IgD-negative memory B cell (primary cell): ENCODE measurements around the gene GAK. TPM values are rescaled to one million over a fixed set of nuclear protein-coding genes. Genes with fewer than 3 reads are reported as not detected.

ENCODE experiments used
- H3K27ac Mint-ChIP-seq, 3 donors: one replicate each; pipeline ENCODE4 v1.8.0; 2020 to 2022; ENCODE audit warnings: mild to moderate bottlenecking in 3 of 3, mixed read lengths in 3 of 3, moderate library complexity in 1 of 3
- H3K27me3 Mint-ChIP-seq: one replicate; pipeline ENCODE4 v1.8.0; 2021; ENCODE audit warnings: mixed read lengths
- H3K36me3 Mint-ChIP-seq: one replicate; pipeline ENCODE4 v1.8.0; 2020; ENCODE audit warnings: mild to moderate bottlenecking, mixed read lengths
- H3K4me1 Mint-ChIP-seq, 3 donors: one replicate each; pipeline ENCODE4 v1.8.0; 2020 to 2022; ENCODE audit warnings: mixed read lengths in 3 of 3, mild to moderate bottlenecking in 1 of 3
- H3K4me3 Mint-ChIP-seq, 4 donors: one replicate each; pipeline ENCODE4 v1.8.0; 2020 to 2022; ENCODE audit warnings: mild to moderate bottlenecking in 4 of 4, mixed read lengths in 4 of 4, moderate library complexity in 3 of 4
- H3K9me3 Mint-ChIP-seq, 3 donors: one replicate each; pipeline ENCODE4 v1.8.0; 2020 to 2021; ENCODE audit warnings: mixed read lengths in 3 of 3, mild to moderate bottlenecking in 1 of 3
- polyA plus RNA-seq: library from polyadenylated mRNA; unstranded; fragments of 300-500 nt; fragmentation: Illumina TruSeq; gene quantifications from one replicate; pipeline ENCODE4 v1.2.3, GENCODE V29; 2021

GAK gene
- polyA plus RNA-seq, 1 donor from 2014 or later: 74.7 TPM

DNA sequence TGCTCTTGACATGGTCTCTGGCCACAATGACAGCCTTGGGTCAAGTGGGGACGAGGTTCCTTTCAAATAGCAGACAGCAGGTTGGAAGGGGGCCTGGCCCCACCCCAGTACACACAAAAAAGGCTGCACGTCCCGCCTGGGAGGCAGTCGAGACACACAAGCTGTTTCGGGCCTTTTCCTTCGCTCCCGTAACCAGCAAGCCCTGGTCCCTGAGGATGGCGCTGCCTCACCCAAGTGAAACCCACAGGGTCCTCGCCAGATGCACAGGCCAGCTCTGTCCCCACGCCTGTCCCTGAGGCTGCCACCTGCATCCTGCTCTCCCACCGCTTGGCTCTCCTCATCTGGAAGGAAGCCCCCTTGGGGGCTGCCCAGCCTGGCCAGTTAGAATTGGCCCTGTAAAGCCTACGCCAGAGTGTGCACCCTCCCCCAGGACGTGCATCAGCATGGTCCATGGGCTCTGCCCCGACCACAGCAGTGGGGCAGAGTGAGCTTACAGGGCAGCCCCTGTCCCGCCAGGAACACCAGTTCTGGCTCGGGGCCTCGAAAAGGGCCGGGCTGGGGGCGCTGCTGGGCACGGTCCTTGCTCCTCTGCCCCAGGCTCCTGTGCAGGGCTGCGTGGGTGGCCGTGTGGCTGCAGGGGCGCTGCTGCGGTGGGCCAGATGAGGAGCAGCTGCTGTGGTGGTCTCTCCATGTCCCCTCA lies 108.2 kb downstream of the GAK start:
- H3K4me1 Mint-ChIP-seq: peaks cover 0 to 3% (median 0%) of the 10 kb centered on the region in 3 donors

DNA sequence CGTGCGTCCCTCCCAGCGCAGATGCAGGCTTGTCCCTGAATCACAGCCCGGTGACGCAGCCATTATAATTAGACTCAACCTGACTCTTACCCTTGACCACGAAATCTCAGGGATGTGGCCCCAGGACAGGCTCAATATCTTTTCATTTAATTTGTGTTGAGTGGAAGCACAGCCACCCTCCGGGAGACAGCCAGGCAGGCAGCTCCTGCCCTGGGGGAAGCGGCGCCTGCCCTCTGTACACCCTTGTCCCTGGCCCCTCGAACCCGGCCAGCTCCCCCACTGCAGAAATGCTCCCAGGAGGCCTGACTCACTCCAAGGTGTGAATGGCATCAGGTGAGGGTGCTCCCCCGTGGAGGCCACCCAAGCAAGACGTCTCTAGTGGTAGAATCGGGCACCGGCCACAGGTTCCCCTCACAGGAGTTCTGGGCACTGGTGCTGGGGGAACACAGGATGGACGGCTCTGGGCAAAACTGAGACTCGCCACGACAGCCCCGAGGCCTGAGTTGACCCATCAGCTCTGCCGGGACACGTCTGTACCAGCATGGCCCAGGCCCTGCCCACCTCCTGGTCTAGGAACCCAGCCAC lies 108.8 kb downstream of the GAK start:
- no peaks in the 10 kb centered on the region for H3K36me3 Mint-ChIP-seq
- peaks cover 39% of the 10 kb centered on the region for H3K27me3 Mint-ChIP-seq
- H3K27ac Mint-ChIP-seq: peak overlapping the region in 2 of 3 donors; percentile 45 to 63
- peaks cover 0 to 3% (median 0%) of the 10 kb centered on the region in 3 donors for H3K4me1 Mint-ChIP-seq
- peak overlapping the region in 1 of 4 donors; percentile 30 for H3K4me3 Mint-ChIP-seq
- H3K9me3 Mint-ChIP-seq: peaks cover 0 to 4% (median 1%) of the 10 kb centered on the region in 3 donors

More for the DNA sequence above, 108.2 kb downstream of the GAK start:
- H3K36me3 Mint-ChIP-seq: no peaks in the 10 kb centered on the region
- peaks cover 37% of the 10 kb centered on the region for H3K27me3 Mint-ChIP-seq
- H3K9me3 Mint-ChIP-seq: peaks cover 0 to 4% (median 1%) of the 10 kb centered on the region in 3 donors
- peak overlapping the region in 1 of 4 donors; percentile 70 for H3K4me3 Mint-ChIP-seq
- no peak overlapping the region for H3K27ac Mint-ChIP-seq

DNA sequence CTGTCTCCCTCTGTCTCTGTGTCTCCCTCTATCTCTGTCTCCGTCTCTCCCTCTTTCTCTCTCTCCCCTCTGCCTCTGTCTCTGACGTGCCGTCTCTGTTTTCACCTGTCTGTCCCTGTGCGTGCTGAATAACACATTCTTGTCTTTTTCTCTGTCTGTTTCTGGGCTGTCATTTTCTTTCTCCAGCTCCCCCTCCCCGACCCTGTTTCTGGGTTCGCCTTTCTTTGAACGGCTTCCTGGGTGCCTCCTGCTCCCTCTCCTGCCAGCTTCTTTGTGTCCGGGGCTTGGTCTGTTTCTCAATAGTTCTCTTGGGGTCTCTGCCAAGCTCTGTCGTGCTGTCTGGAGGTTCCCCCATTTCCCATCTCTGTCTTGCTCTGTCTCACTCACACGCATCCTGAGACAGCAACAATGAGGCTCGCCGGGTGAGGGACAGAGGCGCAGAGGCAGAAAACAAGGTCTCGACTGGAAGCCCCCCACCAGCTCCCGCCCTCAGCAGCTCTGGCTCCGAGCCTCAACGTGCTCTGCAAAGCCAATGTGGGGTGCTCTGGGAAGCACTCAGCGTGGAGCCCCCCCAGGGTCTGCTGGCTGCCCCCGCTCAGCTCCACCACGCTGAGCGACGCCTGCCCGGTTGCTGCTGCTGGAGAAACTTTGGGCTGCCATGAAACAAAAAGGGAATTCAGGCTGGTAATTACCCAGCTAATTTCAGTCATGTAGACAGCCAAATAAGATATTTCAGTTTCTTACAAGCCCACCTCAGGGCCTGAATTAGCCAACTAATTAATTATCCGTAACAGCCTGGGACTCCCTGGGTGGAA lies 109.5 kb downstream of the GAK start:
- peaks cover 0 to 4% (median 1%) of the 10 kb centered on the region in 3 donors for H3K9me3 Mint-ChIP-seq
- no peaks in the 10 kb centered on the region for H3K4me1 Mint-ChIP-seq
- peak overlapping the region in 2 of 3 donors; percentile 45 to 63 for H3K27ac Mint-ChIP-seq
- H3K27me3 Mint-ChIP-seq: peaks cover 33% of the 10 kb centered on the region
- H3K4me3 Mint-ChIP-seq: peak overlapping the region in 1 of 4 donors; percentile 30
- H3K36me3 Mint-ChIP-seq: no peaks in the 10 kb centered on the region

DNA sequence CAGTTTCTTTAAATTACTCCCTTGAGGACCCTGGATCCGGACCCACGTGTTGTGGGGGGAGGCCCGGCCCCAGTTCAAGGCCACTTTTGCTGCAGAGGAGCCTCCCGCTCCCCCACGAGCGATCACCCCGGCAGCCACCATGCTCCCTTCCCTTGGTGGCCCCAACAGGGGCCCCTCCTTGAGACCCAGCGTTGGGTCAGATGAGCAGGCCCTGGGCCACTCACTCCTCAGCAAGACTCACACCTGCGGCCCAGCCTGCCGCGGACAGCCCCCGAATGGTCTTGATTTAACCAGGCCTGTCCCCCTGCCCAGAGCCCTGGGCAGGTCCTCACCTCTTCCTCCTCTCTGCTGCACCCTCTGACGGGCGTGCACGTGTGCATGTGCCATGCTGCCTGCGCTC lies 110.5 kb downstream of the GAK start:
- Mint-ChIP-seq H3K36me3 (no peaks in the 10 kb centered on the region), H3K4me1 (no peaks in the 10 kb centered on the region), H3K27me3 (peaks cover 36% of the 10 kb centered on the region), H3K27ac (no peak overlapping the region), H3K4me3 (peak overlapping the region in 1 of 4 donors; percentile 50), H3K9me3 (peaks cover 0 to 4% (median 1%) of the 10 kb centered on the region in 3 donors)

DNA sequence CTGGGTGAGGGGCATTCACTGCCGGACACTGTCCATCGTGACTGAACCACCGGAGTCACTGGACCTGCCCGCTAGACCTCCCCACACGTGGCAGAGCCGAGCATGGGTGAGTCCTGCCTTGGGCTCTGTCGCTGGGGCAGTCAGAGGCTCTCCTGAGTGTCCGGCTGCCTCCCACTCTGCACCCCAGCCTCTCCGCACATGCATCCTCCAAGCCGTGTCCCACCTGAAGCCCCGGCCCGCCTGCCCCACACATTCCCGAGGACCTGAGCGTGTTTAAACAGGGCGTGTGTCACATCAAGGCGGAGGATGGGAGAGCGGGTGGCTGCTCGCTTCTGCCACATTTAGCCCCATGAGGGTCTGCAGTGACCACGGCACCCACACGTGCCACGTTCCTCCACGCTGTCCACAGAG lies 110.9 kb downstream of the GAK start:
- Mint-ChIP-seq H3K4me3 (no peak overlapping the region), H3K27me3 (peaks cover 38% of the 10 kb centered on the region), H3K36me3 (no peaks in the 10 kb centered on the region), H3K9me3 (peaks cover 0 to 4% (median 1%) of the 10 kb centered on the region in 3 donors), H3K27ac (no peak overlapping the region), H3K4me1 (no peaks in the 10 kb centered on the region)

DNA sequence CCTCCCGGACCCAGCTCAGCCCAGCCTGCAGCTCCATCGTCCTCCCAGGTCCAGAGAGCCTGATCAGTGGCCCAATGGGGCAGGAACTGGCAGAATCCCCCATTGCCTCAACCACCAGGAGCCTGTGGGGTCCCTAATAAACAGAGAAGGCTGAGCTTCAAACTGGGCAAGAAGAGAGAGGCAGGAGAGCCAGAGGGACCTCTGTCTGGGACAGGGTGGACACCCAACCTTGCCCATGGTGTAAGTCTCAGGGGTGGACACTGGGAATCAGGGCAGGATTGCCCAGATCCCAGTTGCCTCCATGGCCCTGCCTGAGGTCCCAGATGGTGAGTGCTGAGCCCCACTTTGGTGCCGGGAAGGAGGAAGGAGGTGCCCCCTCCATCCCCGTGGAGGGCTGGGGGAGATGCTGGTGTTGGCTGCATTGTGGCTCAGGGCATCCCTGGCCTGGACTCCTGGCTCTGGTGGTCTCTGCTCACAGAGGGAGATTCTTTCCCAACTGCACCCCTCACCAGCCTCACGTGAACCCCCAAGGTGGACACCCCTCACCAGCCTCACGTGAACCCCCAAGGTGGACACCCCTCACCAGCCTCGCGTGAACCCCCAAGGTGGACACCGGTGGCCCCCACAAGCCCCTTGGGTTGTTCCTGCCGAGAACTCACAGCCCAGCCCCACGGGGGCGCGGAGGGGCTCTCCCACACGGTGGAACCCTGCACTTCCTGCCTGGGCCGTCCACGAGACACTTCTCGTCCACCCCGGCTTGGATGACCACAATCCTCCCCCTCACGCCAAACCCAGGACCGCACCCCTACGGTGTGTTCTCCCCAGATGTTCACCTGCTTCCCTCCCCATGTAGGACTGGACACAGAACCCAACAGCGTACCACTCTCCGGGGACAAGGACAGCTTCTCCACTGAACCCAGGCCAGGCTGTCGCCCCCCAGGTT lies 111.6 kb downstream of the GAK start:
- H3K4me1 Mint-ChIP-seq: no peaks in the 10 kb centered on the region
- no peak overlapping the region for H3K27ac Mint-ChIP-seq
- H3K27me3 Mint-ChIP-seq: peaks cover 40% of the 10 kb centered on the region
- no peaks in the 10 kb centered on the region for H3K36me3 Mint-ChIP-seq
- peaks cover 0 to 4% (median 1%) of the 10 kb centered on the region in 3 donors for H3K9me3 Mint-ChIP-seq
- H3K4me3 Mint-ChIP-seq: no peak overlapping the region

DNA sequence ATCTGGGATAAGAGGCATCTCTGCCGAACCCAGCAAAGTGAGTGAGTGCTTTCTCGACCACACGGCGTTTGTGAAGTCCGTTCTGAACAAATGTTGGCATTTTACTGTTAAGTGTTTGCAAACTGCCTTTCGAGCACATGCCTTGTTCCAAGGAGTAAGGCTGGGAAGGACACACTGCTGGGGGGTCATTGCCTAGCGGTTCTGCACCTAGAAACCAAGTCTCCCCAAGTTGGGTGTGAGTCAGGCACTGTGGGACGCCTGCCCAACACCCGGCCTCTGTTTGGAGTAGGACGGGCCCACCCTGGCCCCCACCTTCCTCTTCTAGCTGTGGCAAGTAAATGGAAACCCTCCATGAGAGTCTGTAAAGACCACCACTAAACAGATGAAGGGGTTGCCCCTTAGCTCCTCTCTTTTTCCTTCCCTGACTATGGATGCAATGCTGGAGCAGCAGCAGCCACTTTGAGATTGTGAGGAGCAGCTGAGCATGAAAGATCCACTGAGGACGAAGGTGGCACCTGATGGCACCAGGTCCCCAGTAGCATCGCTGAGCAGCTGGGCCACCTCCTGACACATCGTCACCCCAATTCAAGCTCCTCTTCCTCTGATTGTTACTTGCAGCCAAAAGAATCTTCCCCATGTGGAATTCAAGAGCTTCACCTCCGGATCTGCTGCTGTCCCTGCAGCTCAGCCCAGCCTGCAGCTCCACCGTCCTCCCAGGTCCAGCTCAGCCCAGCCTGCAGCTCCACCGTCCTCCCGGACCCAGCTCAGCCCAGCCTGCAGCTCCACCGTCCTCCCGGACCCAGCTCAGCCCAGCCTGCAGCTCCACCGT lies 112.5 kb downstream of the GAK start:
- peaks cover 42% of the 10 kb centered on the region for H3K27me3 Mint-ChIP-seq

DNA sequence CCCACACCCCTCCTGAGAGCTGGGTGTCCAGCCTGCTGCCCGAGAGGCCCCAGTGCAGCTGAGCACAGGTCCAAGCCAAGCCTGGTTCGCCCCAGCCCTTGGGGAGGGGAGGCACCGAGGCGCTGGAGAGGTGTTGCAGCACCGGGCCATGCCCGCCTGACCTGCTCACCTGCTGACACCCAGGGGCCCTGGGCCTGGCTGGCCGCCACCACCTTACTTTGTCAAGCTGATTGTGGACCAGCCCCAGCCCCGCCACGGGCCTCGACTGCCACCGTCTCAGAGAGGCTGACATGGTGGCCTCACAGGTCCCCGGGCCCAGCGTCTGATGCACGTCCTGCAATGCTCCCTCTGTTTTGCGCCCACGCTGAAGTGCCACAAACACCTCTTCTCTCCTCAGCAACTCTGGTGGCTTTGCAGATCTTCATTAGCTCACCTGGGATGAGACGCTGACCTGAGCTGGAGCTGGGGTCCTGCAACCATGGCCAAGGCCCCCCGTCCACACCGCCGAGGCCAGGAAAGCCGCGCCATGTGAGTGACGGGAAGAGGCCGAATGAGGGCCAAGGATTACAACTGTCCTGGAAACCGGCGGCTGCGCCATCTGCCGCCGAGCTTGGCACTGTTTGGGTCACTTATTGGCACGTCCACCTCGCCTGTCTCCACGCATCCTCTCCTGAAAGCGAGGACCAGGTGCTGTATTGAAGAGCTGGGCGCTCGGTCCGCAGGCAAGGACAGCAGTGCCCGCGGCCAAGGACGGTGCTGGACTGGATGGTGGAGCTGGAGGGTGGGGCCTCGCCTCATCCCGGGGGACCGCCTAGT lies 113.8 kb downstream of the GAK start:
- Mint-ChIP-seq H3K4me1 (peaks cover 0 to 2% (median 0%) of the 10 kb centered on the region in 3 donors), H3K27me3 (peaks cover 45% of the 10 kb centered on the region), H3K36me3 (no peaks in the 10 kb centered on the region), H3K9me3 (peaks cover 0 to 4% (median 1%) of the 10 kb centered on the region in 3 donors), H3K4me3 (peak overlapping the region in 1 of 4 donors; percentile 8), H3K27ac (no peak overlapping the region)

More for the DNA sequence above, 112.5 kb downstream of the GAK start:
- Mint-ChIP-seq H3K27ac (no peak overlapping the region), H3K4me1 (no peaks in the 10 kb centered on the region), H3K4me3 (no peak overlapping the region), H3K9me3 (peaks cover 0 to 4% (median 1%) of the 10 kb centered on the region in 3 donors), H3K36me3 (no peaks in the 10 kb centered on the region)

DNA sequence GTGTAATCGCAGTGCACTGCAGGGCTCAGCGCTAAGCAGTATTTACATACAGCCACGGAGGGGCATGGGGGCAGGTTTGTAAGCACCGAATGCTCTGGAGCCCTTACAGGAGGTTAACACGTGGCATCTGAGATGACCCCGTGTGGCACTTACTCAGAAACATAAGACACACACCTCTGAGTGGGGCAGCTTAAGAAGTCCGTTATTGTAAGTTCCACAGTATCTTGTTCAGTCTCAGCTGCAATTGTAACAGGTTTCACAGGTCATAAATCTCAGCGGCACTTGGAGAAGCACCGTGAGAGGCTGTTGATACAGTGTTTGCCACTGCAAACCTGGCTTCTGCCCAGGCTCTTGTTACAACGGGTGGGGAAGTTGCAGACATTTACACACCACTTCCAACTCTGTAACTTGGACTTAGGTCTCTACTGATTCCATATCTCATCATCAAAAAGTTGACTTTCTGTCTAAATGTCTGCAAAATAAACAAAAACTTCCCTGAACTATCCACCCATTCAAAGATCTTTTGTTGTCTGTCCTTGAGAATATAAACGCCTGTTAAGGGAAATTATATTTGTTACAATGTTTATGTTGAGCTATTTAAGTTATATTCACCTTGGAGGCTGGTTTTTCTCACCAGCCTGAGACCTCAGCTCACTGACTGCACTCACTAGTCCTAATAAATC lies 116.5 kb downstream of the GAK start:
- Mint-ChIP-seq H3K27ac (no peak overlapping the region), H3K4me3 (no peak overlapping the region), H3K27me3 (peaks cover 34% of the 10 kb centered on the region), H3K36me3 (no peaks in the 10 kb centered on the region), H3K9me3 (peaks cover 0 to 3% (median 1%) of the 10 kb centered on the region in 3 donors), H3K4me1 (peaks cover 0 to 2% (median 0%) of the 10 kb centered on the region in 3 donors)

DNA sequence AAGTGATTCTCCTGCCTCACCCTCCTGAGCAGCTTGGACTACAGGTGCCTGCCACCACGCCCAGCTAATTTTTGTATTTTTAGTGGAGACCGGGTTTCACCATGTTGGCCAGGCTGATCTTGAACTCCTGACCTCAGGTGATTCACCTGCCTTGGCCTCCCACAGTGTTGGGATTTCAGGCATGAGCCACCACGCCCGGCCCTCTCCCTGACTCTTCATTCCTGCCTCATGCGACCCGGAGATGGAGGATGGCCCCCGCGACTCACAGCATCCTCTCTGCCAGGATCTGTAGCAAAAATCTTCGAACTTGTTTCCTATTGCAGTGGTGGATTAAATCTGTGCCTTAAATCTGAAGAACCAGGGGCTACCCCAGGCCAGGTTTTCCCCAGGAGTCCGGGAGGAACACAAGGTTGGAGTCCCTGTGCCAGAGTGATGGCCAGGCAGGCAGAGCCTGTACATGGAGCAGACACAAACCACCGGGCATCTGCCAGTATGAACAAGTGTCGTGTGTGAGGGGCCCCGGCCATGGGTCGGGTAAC lies 117.7 kb downstream of the GAK start:
- Mint-ChIP-seq H3K27me3 (peaks cover 31% of the 10 kb centered on the region), H3K36me3 (no peaks in the 10 kb centered on the region), H3K9me3 (no peaks in the 10 kb centered on the region), H3K4me1 (peaks cover 0 to 2% (median 0%) of the 10 kb centered on the region in 3 donors), H3K27ac (no peak overlapping the region), H3K4me3 (no peak overlapping the region)

DNA sequence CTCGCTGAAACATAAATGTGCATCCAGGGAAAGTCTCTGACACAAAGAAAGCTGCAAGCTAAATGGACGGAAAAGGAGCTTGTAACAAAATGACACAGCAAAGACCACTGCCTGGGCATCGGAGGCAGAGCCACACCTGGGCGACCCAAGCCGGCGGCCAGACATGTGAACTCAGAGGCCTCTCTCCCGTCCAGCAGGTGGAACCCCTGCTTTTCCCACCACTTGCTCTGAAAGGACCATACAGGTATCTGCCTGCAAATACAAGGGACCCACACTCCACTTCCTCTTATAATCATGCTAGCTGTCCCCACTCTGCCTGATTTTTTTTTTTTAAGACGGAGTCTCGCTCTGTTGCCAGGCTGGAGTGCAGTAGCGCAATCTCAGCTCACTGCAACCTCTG lies 118.2 kb downstream of the GAK start:
- H3K9me3 Mint-ChIP-seq: no peaks in the 10 kb centered on the region
- peaks cover 31% of the 10 kb centered on the region for H3K27me3 Mint-ChIP-seq
- no peaks in the 10 kb centered on the region for H3K36me3 Mint-ChIP-seq
- no peak overlapping the region for H3K27ac Mint-ChIP-seq
- no peak overlapping the region for H3K4me3 Mint-ChIP-seq
- peaks cover 0 to 2% (median 0%) of the 10 kb centered on the region in 3 donors for H3K4me1 Mint-ChIP-seq

DNA sequence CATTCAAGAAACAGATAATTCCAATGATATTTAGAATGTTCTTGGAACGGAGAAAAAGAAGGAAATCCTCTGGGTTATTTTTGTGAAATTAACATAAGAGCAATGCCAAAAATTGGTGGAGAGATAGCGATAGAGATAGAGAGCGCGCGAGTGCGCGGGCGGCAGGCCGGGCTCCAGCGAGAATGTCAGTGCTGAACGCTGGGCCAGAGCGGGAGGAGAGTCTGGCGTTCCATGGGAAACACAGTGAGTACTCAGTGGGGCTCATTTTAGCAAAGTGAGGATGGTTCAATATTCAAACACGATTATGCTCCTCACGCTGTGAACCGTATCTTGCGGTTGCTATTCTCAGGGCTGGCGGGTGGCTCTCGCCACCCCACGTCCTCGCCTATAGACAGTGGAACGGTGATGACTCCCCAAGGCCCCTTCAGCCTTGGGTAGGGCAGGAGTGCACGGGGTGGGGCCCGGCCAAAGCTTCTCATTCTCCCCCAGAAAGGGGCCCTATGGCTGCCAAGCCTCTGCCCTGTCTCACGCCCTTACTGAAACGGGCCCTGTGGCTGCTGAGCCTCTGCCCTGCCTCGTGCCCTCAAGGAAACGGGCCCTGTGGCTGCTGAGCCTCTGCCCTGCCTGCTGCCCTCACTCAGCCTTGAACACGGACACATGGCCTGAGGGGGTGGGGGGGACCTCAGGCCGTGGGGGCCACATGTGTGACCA lies 123.1 kb downstream of the GAK start:
- no peak overlapping the region for H3K27ac Mint-ChIP-seq
- peaks cover 0 to 4% (median 0%) of the 10 kb centered on the region in 3 donors for H3K4me1 Mint-ChIP-seq
- H3K36me3 Mint-ChIP-seq: peaks cover 4% of the 10 kb centered on the region
- peaks cover 2 to 4% (median 3%) of the 10 kb centered on the region in 3 donors for H3K9me3 Mint-ChIP-seq
- H3K4me3 Mint-ChIP-seq: no peak overlapping the region
- peaks cover 21% of the 10 kb centered on the region for H3K27me3 Mint-ChIP-seq
